NCI-H2107 treated with DMSO at 0.1 percent for 48 hours (cell line): ENCODE measurements around the gene SOD1.
"Not testable (repeated sequence)": the region's sequence is repeated elsewhere in the genome, so short reads cannot be mapped to it uniquely, and the experiment has no call there.

Experiments used
- DNase-seq: peaks from one replicate; lab custom pipeline; 2025; ENCODE audit not compliant: unreplicated experiment; lab: John Stamatoyannopoulos, UW

The SOD1 gene

DNA sequence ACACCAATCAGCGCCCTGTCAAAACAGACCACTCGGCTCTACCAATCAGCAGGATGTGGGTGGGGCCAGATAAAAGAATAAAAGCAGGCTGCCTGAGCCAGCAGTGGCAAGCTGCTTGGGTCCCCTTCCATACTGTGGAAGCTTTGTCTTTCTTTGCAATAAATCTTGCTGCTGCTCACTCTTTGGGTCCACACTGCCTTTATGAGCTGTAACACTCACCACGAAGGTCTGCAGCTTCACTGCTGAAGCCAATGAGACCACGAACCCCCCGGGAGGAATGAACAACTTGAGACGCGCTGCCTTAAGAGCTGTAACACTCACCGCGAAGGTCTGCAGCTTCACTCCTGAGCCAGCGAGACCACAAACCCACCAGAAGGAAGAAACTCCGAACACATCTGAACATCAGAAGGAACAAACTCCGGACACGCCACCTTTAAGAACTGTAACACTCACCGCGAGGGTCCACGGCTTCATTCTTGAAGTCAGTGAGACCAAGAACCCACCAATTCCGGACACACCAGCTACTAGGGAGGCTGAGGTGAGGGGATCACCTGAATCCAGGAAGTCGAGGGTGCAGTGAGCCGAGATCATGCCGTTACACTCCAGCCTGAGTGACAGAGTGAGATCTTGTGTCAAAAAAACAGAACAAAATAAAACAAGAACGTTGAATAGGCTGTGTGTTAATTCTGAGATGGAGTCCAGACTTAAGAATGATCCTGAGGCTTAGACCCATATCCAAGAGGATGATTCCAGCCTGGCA lies 4.5 kb upstream of the SOD1 start:
- DNase-seq: not testable (repeated sequence)

DNA sequence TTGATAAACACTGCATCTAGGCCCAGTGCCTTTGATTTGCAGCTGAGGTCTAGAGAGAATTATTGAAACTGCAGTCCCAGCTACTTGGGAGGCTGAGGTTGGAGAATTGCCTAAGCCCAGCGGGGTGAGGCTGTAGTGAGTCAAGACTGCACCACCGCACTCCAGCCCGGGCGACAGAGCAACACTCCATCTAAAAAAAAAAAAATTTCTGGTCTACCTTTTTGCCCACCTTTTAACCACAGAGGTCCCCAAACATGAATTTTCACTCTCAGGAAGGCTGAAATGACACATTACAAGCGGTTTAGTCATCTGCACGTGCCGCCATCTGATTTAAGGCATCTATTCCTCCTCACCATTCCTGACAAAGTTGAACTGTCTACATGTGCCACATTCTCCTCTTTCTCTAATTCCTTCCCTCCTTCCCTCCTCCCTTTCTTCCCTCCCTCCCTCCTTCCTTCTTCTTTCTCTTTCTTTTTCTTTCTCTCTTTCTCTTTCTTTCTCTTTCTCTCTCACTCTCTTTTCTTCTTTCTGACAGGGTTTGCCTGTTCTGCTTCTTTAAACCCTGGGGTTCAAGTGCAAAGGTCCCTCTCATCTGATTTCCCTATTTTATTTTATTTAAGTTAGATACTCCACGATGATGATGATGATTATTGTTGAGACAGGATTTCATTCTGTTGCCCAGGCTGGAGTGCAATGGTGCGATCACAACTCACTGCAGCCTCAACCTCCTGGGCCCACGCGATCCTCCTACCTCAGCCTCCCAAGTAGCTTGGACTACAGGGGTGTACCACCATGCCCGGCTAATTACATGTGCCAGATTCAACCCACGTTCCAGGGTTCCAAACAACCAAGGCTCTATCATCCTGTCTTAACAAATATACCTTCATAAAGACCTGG lies 3.0 kb upstream of the SOD1 start:
- DNase-seq: no peak

DNA sequence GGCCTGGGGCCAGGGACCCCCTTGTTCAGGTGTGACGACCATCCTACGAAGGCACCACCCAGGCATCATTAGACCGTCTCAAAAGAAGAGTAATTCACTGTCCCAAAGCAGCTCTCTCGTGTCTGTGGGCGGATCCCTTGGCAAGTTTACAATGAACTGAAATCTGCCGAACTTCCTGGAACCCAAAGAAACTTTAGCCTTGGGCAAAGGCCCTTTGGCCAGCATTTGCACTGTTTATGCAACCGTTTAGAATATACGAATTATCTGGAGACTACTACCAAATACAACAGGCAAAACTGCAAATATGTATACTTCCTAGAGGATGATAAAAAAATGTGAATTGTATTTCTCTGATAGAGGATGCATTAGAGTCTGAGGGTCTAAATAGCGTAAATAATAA lies 1.4 kb upstream of the SOD1 start:
- no peak for DNase-seq

GRCh38 chr21:31659286-31659535 lies 282 bp upstream of the SOD1 start:
- no peak for DNase-seq

DNA sequence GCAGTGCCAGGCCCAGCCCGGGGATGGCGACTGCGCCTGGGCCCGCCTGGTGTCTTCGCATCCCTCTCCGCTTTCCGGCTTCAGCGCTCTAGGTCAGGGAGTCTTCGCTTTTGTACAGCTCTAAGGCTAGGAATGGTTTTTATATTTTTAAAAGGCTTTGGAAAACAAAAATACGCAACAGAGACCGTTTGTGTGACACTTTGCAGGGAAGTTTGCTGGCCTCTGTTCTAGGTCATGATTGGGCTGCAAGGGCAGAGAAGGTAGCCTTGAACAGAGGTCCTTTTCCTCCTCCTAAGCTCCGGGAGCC lies 719 bp downstream of the SOD1 start:
- DNase-seq: no peak

DNA sequence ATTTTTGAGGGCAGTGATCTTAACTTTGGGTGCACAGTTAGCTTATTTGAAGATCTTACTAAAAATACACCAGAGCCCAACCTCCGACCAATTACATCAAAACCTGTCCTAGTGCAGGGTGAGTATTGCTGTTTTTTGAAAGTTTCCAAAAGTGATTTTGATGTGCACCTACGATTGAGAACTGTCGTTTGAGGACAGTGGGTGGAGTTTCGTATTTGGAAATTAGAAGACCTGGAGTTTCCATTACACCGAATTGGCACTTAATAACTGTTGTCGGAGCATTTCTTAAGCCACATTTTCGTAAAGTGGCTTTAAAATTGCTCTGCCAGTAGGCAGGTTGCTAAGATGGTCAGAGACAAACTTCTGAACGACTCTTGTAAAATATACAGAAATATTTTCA lies 1.1 kb downstream of the SOD1 start:
- DNase-seq: no peak

GRCh38 chr21:31663584-31664249 lies 4.2 kb downstream of the SOD1 start:
- no peak for DNase-seq

DNA sequence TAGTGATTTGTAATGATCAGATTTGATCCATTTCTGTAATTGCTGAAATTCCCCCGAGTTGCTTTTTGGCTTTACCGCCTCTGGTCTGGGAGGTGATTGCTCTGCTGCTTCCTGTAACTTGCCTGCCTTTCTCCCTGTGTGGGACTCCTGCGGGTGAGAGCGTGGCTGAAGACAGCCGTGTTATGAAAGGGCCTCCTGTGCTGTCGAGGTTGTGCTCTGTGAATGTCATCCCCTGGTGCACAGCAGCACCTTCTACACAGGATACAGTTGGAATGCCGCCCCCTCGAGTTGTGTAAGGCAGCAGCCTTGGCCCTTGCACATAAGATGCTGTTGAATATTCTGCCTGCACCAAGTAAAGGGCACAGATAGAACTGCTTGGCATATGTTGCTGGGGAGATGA lies 5.9 kb downstream of the SOD1 start:
- no peak for DNase-seq

DNA sequence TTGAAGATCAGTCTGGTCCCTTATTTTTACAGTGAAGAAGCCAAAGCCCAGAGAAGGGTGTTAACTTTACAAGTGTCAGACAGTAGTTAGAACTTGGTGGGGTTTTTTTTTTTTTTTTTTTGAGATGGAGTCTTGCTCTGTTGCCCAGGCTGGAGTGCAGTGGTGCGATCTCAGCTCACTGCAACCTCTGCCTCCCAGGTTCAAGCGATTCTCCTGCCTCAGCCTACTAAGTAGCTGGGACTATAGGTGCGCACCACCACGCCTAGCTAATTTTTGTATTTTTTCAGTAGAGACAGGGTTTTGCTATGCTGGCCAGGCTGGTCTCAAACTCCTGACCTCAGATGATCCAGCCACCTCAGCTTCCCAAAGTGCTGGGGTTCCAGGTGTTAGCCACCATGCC lies 6.4 kb downstream of the SOD1 start:
- DNase-seq: not testable (repeated sequence)

- DNase-seq: no peak
Measured at GRCh38 chr21:31666445-31667010, 7.0 kb downstream of the SOD1 start.

DNA sequence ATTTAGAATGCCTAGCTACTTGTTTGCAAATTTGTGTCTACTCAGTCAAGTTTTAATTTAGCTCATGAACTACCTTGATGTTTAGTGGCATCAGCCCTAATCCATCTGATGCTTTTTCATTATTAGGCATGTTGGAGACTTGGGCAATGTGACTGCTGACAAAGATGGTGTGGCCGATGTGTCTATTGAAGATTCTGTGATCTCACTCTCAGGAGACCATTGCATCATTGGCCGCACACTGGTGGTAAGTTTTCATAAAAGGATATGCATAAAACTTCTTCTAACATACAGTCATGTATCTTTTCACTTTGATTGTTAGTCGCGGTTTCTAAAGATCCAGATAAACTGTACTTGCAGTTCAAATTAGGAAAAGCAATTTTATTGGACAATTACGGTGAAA lies 7.6 kb downstream of the SOD1 start:
- DNase-seq: no peak

DNA sequence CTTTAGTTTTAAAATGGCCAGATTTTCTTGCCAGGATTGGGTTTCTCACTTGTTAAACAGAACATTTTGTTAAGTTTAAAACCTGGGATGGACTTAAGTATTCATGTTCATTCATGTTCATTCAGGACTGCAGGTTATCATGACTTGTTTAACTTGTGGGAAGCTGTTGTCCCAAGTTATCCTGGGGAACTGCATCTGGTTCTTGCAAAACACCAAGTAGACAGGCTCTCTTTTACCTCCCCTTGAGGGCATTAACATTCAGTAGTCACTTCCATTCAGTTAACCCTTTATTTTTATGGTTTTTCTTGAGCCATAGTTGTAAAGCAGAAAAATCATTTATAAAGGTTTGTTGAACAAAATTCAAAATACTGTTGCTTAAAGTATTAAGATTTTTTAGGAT lies 8.1 kb downstream of the SOD1 start:
- no peak for DNase-seq

DNA sequence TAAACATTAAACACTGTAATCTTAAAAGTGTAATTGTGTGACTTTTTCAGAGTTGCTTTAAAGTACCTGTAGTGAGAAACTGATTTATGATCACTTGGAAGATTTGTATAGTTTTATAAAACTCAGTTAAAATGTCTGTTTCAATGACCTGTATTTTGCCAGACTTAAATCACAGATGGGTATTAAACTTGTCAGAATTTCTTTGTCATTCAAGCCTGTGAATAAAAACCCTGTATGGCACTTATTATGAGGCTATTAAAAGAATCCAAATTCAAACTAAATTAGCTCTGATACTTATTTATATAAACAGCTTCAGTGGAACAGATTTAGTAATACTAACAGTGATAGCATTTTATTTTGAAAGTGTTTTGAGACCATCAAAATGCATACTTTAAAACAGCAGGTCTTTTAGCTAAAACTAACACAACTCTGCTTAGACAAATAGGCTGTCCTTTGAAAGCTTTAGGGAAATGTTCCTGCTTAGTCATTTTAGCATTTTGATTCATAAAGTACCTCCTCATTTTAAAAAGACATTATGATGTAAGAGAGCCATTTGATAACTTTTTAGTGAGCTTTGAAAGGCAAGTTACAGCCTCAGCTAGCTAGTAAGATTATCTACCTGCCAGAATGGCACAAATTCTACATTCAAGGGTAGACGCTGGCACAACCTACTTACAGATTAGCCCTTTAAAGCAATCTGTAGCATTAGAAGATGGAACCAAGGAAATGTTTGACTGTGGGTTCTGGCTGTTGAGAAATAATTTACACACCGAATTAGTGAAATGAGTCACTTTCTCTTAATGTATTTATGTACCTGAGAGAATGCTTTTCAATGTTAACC lies 9.4 kb downstream of the SOD1 start:
- DNase-seq: no peak

- no peak for DNase-seq
Measured at GRCh38 chr21:31670070-31670469, 10.6 kb downstream of the SOD1 start.

DNA sequence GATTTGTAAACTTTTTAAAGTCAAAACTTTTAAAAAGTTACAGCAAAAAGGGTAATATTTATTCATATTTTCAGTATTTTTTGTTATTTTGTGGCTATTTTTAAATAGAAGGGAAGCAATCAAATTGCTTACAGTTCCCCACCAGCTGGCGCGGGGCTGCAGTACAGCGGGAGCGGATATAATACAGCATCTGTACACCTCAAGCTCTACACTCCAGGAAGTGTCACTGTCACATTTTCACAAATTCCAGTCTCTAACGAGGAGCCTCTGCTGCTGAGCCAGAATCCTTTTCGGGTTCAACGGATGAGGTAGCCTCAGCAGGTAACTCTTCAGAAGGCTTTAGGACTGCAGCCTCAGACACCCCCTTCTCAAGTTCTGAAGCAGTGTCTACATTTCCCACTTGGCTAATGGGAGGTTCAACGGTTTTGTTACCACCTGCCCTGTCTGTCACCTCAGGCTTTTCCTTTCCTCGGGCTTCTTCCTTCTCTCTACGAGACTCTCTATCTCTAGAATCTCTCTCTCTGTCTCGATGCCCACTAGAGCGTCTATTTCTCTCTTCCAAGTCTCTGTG lies 11.7 kb downstream of the SOD1 start:
- DNase-seq: no peak

DNA sequence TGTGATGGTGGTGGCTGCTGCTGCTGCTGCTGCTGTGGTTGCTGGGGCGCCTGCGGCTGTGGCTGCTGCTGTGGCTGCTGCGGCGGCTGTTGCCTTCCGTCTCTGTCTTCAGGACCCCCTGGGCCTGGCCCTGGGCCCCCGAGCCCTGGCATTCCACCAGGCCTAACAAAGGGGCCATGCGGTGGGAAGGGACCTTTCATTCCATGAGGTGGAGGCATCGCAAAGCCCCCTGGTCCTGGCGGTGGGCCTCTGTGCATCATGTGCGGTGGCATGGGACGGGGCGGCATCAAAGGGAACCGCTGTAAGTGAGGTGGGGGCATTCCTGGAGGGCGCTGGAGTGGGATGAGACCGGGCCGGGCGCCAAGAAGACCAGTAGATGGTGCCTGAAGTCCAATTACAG lies 12.4 kb downstream of the SOD1 start:
- DNase-seq: no peak

GRCh38 chr21:31673321-31673912 lies 13.9 kb downstream of the SOD1 start:
- DNase-seq: no peak

DNA sequence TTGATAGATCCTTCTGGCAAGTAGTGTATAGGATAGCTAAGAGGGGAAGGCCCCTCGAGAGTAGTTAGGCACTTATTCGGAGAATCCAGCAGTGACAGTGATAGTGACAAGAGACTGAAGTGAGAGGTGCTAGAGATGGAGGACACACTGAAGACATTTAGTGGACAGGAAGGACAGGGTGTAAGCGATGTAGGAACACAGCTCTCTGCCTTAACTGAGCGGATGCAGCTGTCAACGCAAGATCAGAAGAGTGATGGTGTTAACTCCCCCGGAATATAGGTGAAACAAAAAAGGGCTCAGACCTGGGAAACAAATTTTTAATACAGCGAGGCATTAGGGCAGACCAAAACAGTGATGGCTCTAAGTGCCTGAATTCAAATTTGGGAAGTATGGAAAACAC lies 15.8 kb downstream of the SOD1 start:
- no peak for DNase-seq

GRCh38 chr21:31675960-31676359 lies 16.5 kb downstream of the SOD1 start:
- no peak for DNase-seq

DNA sequence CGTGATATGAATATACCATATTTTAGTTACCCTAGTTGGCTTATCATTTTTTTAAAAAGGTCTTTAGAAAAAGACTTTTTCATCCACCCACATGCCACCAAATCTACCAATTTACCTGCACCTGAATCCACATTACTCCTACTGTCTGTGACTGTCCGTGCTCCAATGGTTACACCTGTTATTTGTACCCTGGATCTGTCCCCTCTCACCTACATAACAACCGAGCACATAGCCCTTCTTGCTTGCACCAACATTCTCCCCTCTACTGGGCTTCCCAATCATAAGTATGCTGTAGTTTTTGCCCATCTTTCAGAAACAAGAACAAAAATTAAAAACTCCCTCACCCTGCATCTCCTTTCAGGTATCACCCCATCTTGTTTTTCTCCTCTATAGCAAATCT lies 17.6 kb downstream of the SOD1 start:
- DNase-seq: no peak
